Endothelial cell (in vitro differentiated cells): ENCODE measurements around the gene FBH1. TPM values are rescaled to one million over a fixed set of nuclear protein-coding genes. Genes with fewer than 3 reads are reported as not detected.

Source experiments
- DNase-seq: peaks from one replicate; pipeline ENCODE4 v3.0.0; 2021; ENCODE audit warnings: low spot score
- H3K27ac Mint-ChIP-seq: one replicate; pipeline ENCODE4 v1.8.0; 2021; ENCODE audit warnings: mixed read lengths, inconsistent platforms; ENCODE audit not compliant: unreplicated experiment
- H3K27me3 Mint-ChIP-seq: one replicate; pipeline ENCODE4 v1.8.0; 2021; ENCODE audit warnings: mild to moderate bottlenecking, moderate library complexity, mixed read lengths, inconsistent platforms; ENCODE audit not compliant: unreplicated experiment
- H3K36me3 Mint-ChIP-seq: one replicate; pipeline ENCODE4 v1.8.0; 2021; ENCODE audit warnings: mild to moderate bottlenecking, low read depth, mixed read lengths, inconsistent platforms; ENCODE audit not compliant: unreplicated experiment
- H3K4me1 Mint-ChIP-seq: one replicate; pipeline ENCODE4 v1.8.0; 2021; ENCODE audit warnings: mild to moderate bottlenecking, mixed read lengths, inconsistent platforms; ENCODE audit not compliant: unreplicated experiment
- H3K4me3 Mint-ChIP-seq: one replicate; pipeline ENCODE4 v1.8.0; 2021; ENCODE audit warnings: mild to moderate bottlenecking, mixed read lengths, inconsistent platforms; ENCODE audit not compliant: unreplicated experiment
- H3K9me3 Mint-ChIP-seq: one replicate; pipeline ENCODE4 v1.8.0; 2021; ENCODE audit warnings: mixed read lengths, inconsistent platforms; ENCODE audit not compliant: unreplicated experiment
- CTCF ChIP-seq: fragments of 200-600 bp; sonication (generic); IDR thresholded peaks from one replicate; pipeline ENCODE4 v1.5.0; 2021; ENCODE audit warnings: antibody characterized with exemption; ENCODE audit not compliant: unreplicated experiment
- total RNA-seq: library from RNA; stranded (reverse); fragmentation: NEBNext Ultra II Directional; extraction: Animal tissue kit (Norgen Biotek cat#: 25700); gene quantifications from one replicate; pipeline ENCODE4 v1.2.1, GENCODE V29; 2021; ENCODE audit not compliant: unreplicated experiment

Gene FBH1
- total RNA-seq, 1 donor from 2014 or later: 95.2 TPM

GRCh38 chr10:5888843-5889623, 1.0 kb upstream of the FBH1 start:
- H3K36me3 Mint-ChIP-seq: peaks cover 16% of the 10 kb centered on the region
- H3K27me3 Mint-ChIP-seq: peaks cover 6% of the 10 kb centered on the region
- H3K9me3 Mint-ChIP-seq: no peaks in the 10 kb centered on the region
- H3K4me3 Mint-ChIP-seq: peak overlapping the region; percentile 97
- H3K27ac Mint-ChIP-seq: peak overlapping the region; percentile 70
- DNase-seq: peak; percentile 62
- no peak for TF ChIP-seq CTCF
- H3K4me1 Mint-ChIP-seq: peaks cover 42% of the 10 kb centered on the region

GRCh38 chr10:5890452-5890915, 441 bp downstream of the FBH1 start:
- no peak for TF ChIP-seq CTCF
- Mint-ChIP-seq H3K4me3 (peak overlapping the region; percentile 99), H3K36me3 (peaks cover 24% of the 10 kb centered on the region), H3K27me3 (peaks cover 6% of the 10 kb centered on the region), H3K4me1 (peaks cover 47% of the 10 kb centered on the region), H3K9me3 (no peaks in the 10 kb centered on the region), H3K27ac (peak overlapping the region; percentile 82)
- peak; percentile 21 for DNase-seq

- H3K9me3 Mint-ChIP-seq: no peaks in the 10 kb centered on the region
- H3K27me3 Mint-ChIP-seq: peaks cover 6% of the 10 kb centered on the region
- DNase-seq: no peak
- peak overlapping the region; percentile 82 for H3K27ac Mint-ChIP-seq
- H3K4me3 Mint-ChIP-seq: peak overlapping the region; percentile 99
- peaks cover 27% of the 10 kb centered on the region for H3K36me3 Mint-ChIP-seq
- TF ChIP-seq CTCF: no peak
- H3K4me1 Mint-ChIP-seq: peaks cover 47% of the 10 kb centered on the region
Observed at GRCh38 chr10:5891009-5891408, 966 bp downstream of the FBH1 start.

- Mint-ChIP-seq H3K4me3 (peak overlapping the region; percentile 62), H3K9me3 (no peaks in the 10 kb centered on the region), H3K27ac (peak overlapping the region; percentile 48), H3K36me3 (peaks cover 32% of the 10 kb centered on the region), H3K4me1 (peaks cover 47% of the 10 kb centered on the region), H3K27me3 (peaks cover 7% of the 10 kb centered on the region)
- no peak for TF ChIP-seq CTCF
- no peak for DNase-seq
Observed at GRCh38 chr10:5892007-5892406, 2.0 kb downstream of the FBH1 start.

- Mint-ChIP-seq H3K4me3 (no peak overlapping the region), H3K27me3 (peaks cover 7% of the 10 kb centered on the region), H3K4me1 (peaks cover 40% of the 10 kb centered on the region), H3K36me3 (peaks cover 42% of the 10 kb centered on the region), H3K9me3 (no peaks in the 10 kb centered on the region), H3K27ac (peak overlapping the region; percentile 2)
- TF ChIP-seq CTCF: no peak
- DNase-seq: no peak
Observed at GRCh38 chr10:5893321-5893720, 3.3 kb downstream of the FBH1 start.
